Panc1 (cell line): ENCODE data around the gene FRMPD2. TPM values are rescaled to one million over a fixed set of nuclear protein-coding genes. Genes with fewer than 3 reads are reported as not detected.

Experiments
- ATAC-seq: fragments of 200-7000 bp; cut with Tn5 transposase; 2 replicates; pipeline ENCODE4 v1.9.1; 2020; ENCODE audit warnings: mild to moderate bottlenecking, moderate library complexity
- BruUV-seq: library from RNA; stranded (reverse); fragments of 400-500 nt; replicated peaks from 2 replicates; lab custom pipeline; 2021; lab: Mats Ljungman, UMichigan
- CTCF ChIA-PET: fragments of 300-600 bp; sonication (Branson Sonifier 250); formaldehyde crosslinking; loops from one replicate; lab custom pipeline; 2022; ENCODE audit warnings: antibody characterized with exemption; lab: Charles Lee
- POLR2A ChIA-PET: fragments of 300-600 bp; sonication (Branson Sonifier 250); formaldehyde crosslinking; loops from one replicate; lab custom pipeline; 2022; ENCODE audit warnings: antibody characterized with exemption; lab: Charles Lee
- DNase-seq: peaks from one replicate; pipeline ENCODE4 v3.0.0-alpha.2; 2010; ENCODE audit warnings: low read depth, low spot score
- H3K27ac ChIP-seq: 2 replicates; pipeline ENCODE4 v1.5.1; 2011; ENCODE audit warnings: mild to moderate bottlenecking, low read length, inconsistent platforms
- H3K27me3 ChIP-seq: fragments of 200-500 bp; sonication (Bioruptor generic); 2 replicates; pipeline ENCODE4 v1.6.0; 2014; ENCODE audit warnings: low read length, inconsistent platforms; ENCODE audit not compliant: control insufficient read depth, insufficient read depth
- H3K36me3 ChIP-seq: fragments of 200-500 bp; sonication (Bioruptor generic); 2 replicates; pipeline ENCODE4 v1.5.1; 2014; ENCODE audit warnings: inconsistent platforms, mild to moderate bottlenecking, low read length, moderate library complexity; ENCODE audit not compliant: control insufficient read depth, insufficient read depth
- H3K4me1 ChIP-seq: 2 replicates; pipeline ENCODE4 v1.5.1; 2011; ENCODE audit warnings: inconsistent platforms, mild to moderate bottlenecking, low read length, moderate library complexity; ENCODE audit not compliant: control insufficient read depth, insufficient read depth
- H3K4me3 ChIP-seq, 2 experiments: 2 replicates each; pipeline ENCODE4 v1.5.1; 2011 to 2012; ENCODE audit warnings: low read depth in 2 of 2, low read length in 2 of 2, mild to moderate bottlenecking in 2 of 2, inconsistent platforms in 1 of 2, moderate library complexity in 1 of 2
- H3K9me3 ChIP-seq: fragments of 200-500 bp; sonication (Bioruptor generic); 2 replicates; pipeline ENCODE4 v1.5.1; 2014; ENCODE audit warnings: low read depth, mild to moderate bottlenecking, inconsistent platforms, low read length, moderate library complexity; ENCODE audit not compliant: control insufficient read depth, insufficient read depth
- POLR2AphosphoS5 ChIP-seq: IDR thresholded peaks from 2 replicates; pipeline ENCODE4 v1.6.1; 2012; ENCODE audit warnings: mild to moderate bottlenecking, low read depth, low read length, moderate library complexity
- REST ChIP-seq, 2 experiments: IDR thresholded peaks; 2 replicates each; pipeline ENCODE4 v1.6.1; 2011 to 2012; ENCODE audit warnings: low read depth in 2 of 2, control low read depth in 1 of 2, low read length in 1 of 2, mild to moderate bottlenecking in 1 of 2, moderate library complexity in 1 of 2; ENCODE audit not compliant: insufficient read depth in 1 of 2
- SIN3A ChIP-seq: IDR thresholded peaks from 2 replicates; pipeline ENCODE4 v1.6.1; 2012; ENCODE audit warnings: low read depth, mild to moderate bottlenecking, low read length, moderate library complexity, borderline replicate concordance; ENCODE audit not compliant: insufficient read depth
- TCF7L2 ChIP-seq: IDR thresholded peaks from 2 replicates; pipeline ENCODE4 v1.6.1; 2011; ENCODE audit warnings: mild to moderate bottlenecking, low read depth, low read length, inconsistent platforms
- in situ Hi-C: cut with HindIII; loops from 2 replicates; pipeline ENCODE4 v1.10.0; 2016; ENCODE audit warnings: low sequenced_read_pairs, low pct_unique_long_range_greater_than_20kb
- intact Hi-C: fragments of 100-400 bp; cut with micrococcal nuclease; formaldehyde crosslinking; loops from one replicate; pipeline ENCODE4 v1.10.0; 2022; ENCODE audit not compliant: unreplicated experiment
- total RNA-seq: library from RNA; stranded (reverse); gene quantifications from one replicate; pipeline ENCODE4 v1.2.1, GENCODE V29; 2021; ENCODE audit not compliant: unreplicated experiment
- TF ChIP-seq, protein P1 (sequence below): fragments of 450-650 bp; IDR thresholded peaks from 2 replicates; pipeline ENCODE4 v1.5.1; 2017; ENCODE audit warnings: mild to moderate bottlenecking

The FRMPD2 gene
- total RNA-seq, 1 experiment from 2014 or later, result not detected

DNA sequence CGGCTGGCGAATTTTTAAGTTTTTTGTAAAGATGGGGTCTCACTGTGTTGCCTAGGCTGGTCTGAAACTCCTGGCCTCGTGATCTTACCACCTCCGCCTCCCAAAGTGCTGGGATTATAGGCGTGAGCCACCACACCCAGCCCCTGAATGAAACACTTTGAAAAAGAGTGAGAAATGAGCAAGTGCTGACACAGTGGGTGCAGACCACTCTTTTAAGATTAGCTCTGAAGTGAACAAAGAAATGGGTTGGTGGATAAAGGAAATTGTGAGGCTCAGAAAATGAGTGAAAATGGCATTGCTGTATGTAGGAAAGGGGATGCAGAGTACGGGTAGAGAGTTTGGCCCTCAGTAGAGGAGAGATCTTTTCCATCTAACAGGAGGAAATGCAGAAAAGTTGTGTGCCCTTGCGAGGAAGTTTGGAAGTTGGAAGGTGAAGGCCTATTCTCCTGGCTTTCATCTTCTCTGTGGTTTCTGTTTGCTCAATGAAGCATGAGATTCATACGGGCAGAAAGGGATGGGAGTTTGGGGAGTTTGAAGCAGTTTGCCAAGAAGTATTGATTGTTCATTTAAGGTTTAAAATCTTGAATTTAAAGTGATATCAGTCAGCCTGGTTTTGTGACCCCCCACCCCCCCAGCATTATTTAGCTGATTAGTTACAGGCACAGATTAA lies 43.0 kb upstream of the FRMPD2 start:
- no peaks in the 10 kb centered on the region for H3K36me3 ChIP-seq
- H3K27ac ChIP-seq, result no peak overlapping the region
- intact Hi-C loops (no loop called here), in situ Hi-C loops (no loop called here)
- no peaks in the 10 kb centered on the region for H3K27me3 ChIP-seq
- H3K4me1 ChIP-seq, result peaks cover under 1% of the 10 kb centered on the region; the same call in 1 of the 2 replicates
- DNase-seq (no peak), ATAC-seq (no peak)
- ChIA-PET CTCF (no interaction called here), POLR2A (no interaction called here)
- TF ChIP-seq, protein P1, sequence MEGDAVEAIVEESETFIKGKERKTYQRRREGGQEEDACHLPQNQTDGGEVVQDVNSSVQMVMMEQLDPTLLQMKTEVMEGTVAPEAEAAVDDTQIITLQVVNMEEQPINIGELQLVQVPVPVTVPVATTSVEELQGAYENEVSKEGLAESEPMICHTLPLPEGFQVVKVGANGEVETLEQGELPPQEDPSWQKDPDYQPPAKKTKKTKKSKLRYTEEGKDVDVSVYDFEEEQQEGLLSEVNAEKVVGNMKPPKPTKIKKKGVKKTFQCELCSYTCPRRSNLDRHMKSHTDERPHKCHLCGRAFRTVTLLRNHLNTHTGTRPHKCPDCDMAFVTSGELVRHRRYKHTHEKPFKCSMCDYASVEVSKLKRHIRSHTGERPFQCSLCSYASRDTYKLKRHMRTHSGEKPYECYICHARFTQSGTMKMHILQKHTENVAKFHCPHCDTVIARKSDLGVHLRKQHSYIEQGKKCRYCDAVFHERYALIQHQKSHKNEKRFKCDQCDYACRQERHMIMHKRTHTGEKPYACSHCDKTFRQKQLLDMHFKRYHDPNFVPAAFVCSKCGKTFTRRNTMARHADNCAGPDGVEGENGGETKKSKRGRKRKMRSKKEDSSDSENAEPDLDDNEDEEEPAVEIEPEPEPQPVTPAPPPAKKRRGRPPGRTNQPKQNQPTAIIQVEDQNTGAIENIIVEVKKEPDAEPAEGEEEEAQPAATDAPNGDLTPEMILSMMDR, result no peak
- TF ChIP-seq POLR2AphosphoS5 (no peak), REST (IDR thresholded peaks at IDR 0.05; ENCODE audit: insufficient read depth in 1 of 2, low read depth in 2 of 2, low read length in 1 of 2) (no peak), SIN3A (no peak), TCF7L2 (no peak)
- H3K4me3 ChIP-seq, result no peak overlapping the region
- no TSS peak for BruUV-seq
- H3K9me3 ChIP-seq, result no peaks in the 10 kb centered on the region

- no peak for ATAC-seq
- Histone ChIP-seq H3K4me3 (no peak overlapping the region), H3K27ac (no peak overlapping the region), H3K4me1 (peaks cover 13% of the 10 kb centered on the region; the same call in 1 of the 2 replicates), H3K9me3 (no peaks in the 10 kb centered on the region), H3K36me3 (no peaks in the 10 kb centered on the region), H3K27me3 (no peaks in the 10 kb centered on the region)
- no peak for DNase-seq
- no TSS peak for BruUV-seq
- CTCF ChIA-PET, result no interaction called here
- in situ Hi-C loops, result no loop called here
- POLR2A ChIA-PET, result no interaction called here
- TF ChIP-seq SIN3A, result no peak
- TF ChIP-seq, protein P1, result no peak
- TF ChIP-seq REST (IDR thresholded peaks at IDR 0.05; ENCODE audit: insufficient read depth in 1 of 2, low read depth in 2 of 2, low read length in 1 of 2), result no peak
- TF ChIP-seq POLR2AphosphoS5, result no peak
- TF ChIP-seq TCF7L2, result no peak
- intact Hi-C loops, result no loop called here
Observed at GRCh38 chr10:48316236-48316635, 41.7 kb upstream of the FRMPD2 start.
